SK-N-SH (cell line): Measurements from ENCODE around the gene MYO9B. TPM values are rescaled to one million over a fixed set of nuclear protein-coding genes. Genes with fewer than 3 reads are reported as not detected.

Experiments
- CTCF ChIA-PET: fragments of 300-600, 350-600 bp; formaldehyde crosslinking; extraction: SDS; loops from one replicate; lab custom pipeline; 2021; lab: Yijun Ruan, JAX
- POLR2A ChIA-PET: fragments of 350-600 bp; sonication (Branson Sonifier 250); formaldehyde crosslinking; extraction: SDS; loops from one replicate; lab custom pipeline; 2020; ENCODE audit warnings: antibody characterized with exemption, inconsistent platforms; lab: Yijun Ruan, JAX
- DNase-seq: peaks from one replicate; pipeline ENCODE4 v3.0.0; 2012
- H2AFZ ChIP-seq: fragments of 200-600 bp; sonication (generic); 2 replicates; pipeline ENCODE4 v1.8.1; 2016; ENCODE audit warnings: antibody characterized with exemption, mild to moderate bottlenecking, low read depth
- H3F3A ChIP-seq: fragments of 200-600 bp; sonication (generic); replicated peaks from 2 replicates; pipeline ENCODE3; 2016; ENCODE audit warnings: antibody characterized with exemption, mild to moderate bottlenecking; ENCODE audit not compliant: insufficient read depth
- H3K27ac ChIP-seq, 2 experiments: fragments of 200-500 bp in 1 of 2; fragments of 200-600 bp in 1 of 2; sonication (Bioruptor generic) in 1 of 2; sonication (generic), shearing (Covaris generic) in 1 of 2; 2 replicates each; pipeline versions ENCODE4 v1.5.1 to v1.6.1; 2014 to 2016; ENCODE audit warnings: low read depth in 2 of 2, inconsistent platforms in 1 of 2, low read length in 1 of 2, mild to moderate bottlenecking in 1 of 2, mixed read lengths in 1 of 2
- H3K27me3 ChIP-seq: fragments of 200-600 bp; sonication (generic), shearing (Covaris generic); 2 replicates; pipeline ENCODE4 v1.6.1; 2016; ENCODE audit warnings: mixed run types; ENCODE audit not compliant: insufficient read depth
- H3K36me3 ChIP-seq, 2 experiments: fragments of 200-500 bp in 1 of 2; fragments of 200-600 bp in 1 of 2; sonication (Bioruptor generic) in 1 of 2; sonication (generic) in 1 of 2; replicated peaks in 1 of 2; 2 replicates each; pipeline versions ENCODE3 to v1.5.1; 2014 to 2016; ENCODE audit warnings: low read length in 1 of 2, mild to moderate bottlenecking in 1 of 2; ENCODE audit not compliant: insufficient read depth in 2 of 2, control insufficient read depth in 1 of 2
- H3K4me1 ChIP-seq, 2 experiments: fragments of 200-500 bp in 1 of 2; fragments of 200-600 bp in 1 of 2; sonication (Bioruptor generic) in 1 of 2; sonication (generic), shearing (Covaris generic) in 1 of 2; 2 replicates each; pipeline versions ENCODE4 v1.5.1 to v1.6.1; 2014 to 2016; ENCODE audit warnings: low read depth in 1 of 2, low read length in 1 of 2, mixed run types in 1 of 2; ENCODE audit not compliant: insufficient read depth in 2 of 2, control insufficient read depth in 1 of 2
- H3K4me2 ChIP-seq: fragments of 200-600 bp; sonication (generic), shearing (Covaris generic); 2 replicates; pipeline ENCODE4 v1.6.1; 2017; ENCODE audit warnings: mixed run types
- H3K4me3 ChIP-seq, 2 experiments: fragments of 200-500 bp in 1 of 2; fragments of 200-600 bp in 1 of 2; sonication (Bioruptor generic) in 1 of 2; sonication (generic), shearing (Covaris generic) in 1 of 2; 2 replicates each; pipeline versions ENCODE4 v1.5.1 to v1.8.1; 2014 to 2016; ENCODE audit warnings: low read depth in 2 of 2, inconsistent platforms in 1 of 2, low read length in 1 of 2, mild to moderate bottlenecking in 1 of 2, mixed read lengths in 1 of 2, moderate library complexity in 1 of 2
- H3K79me2 ChIP-seq: fragments of 200-600 bp; sonication (generic); 2 replicates; pipeline ENCODE4 v1.8.1; 2017; ENCODE audit warnings: mild to moderate bottlenecking; ENCODE audit not compliant: insufficient read depth
- H3K9ac ChIP-seq: fragments of 200-600 bp; sonication (generic); 2 replicates; pipeline ENCODE4 v1.6.1; 2017; ENCODE audit warnings: mixed run types
- H3K9me2 ChIP-seq: fragments of 200-600 bp; sonication (generic); 2 replicates; pipeline ENCODE4 v1.6.1; 2017; ENCODE audit warnings: mixed run types
- H3K9me3 ChIP-seq: fragments of 200-600 bp; sonication (generic); 2 replicates; pipeline ENCODE4 v1.6.1; 2017; ENCODE audit warnings: mixed run types, mild to moderate bottlenecking, moderate library complexity
- H4K20me1 ChIP-seq: fragments of 200-600 bp; sonication (generic); 2 replicates; pipeline ENCODE4 v1.6.1; 2017; ENCODE audit warnings: mild to moderate bottlenecking, mixed run types; ENCODE audit not compliant: insufficient read depth
- CHD2 ChIP-seq: fragments of 150-350 bp; IDR thresholded peaks from 2 replicates; pipeline ENCODE4 v1.6.1; 2018; ENCODE audit warnings: low read length; ENCODE audit not compliant: partially characterized antibody
- ELF1 ChIP-seq: IDR thresholded peaks from 2 replicates; pipeline ENCODE4 v1.4.0; 2012
- EP300 ChIP-seq, 2 experiments: IDR thresholded peaks; 2 replicates each; pipeline versions ENCODE4 v1.4.0 to v1.6.1; 2012; ENCODE audit warnings: borderline replicate concordance in 1 of 2, low read depth in 1 of 2, low read length in 1 of 2
- EZH2phosphoT487 ChIP-seq: fragments of 200-600 bp; sonication (generic); IDR thresholded peaks from 2 replicates; pipeline ENCODE4 v1.6.1; 2017; ENCODE audit warnings: low read depth, mixed run types, mild to moderate bottlenecking, antibody characterized with exemption, moderate library complexity, borderline replicate concordance
- FOSL2 ChIP-seq: IDR thresholded peaks from 2 replicates; pipeline ENCODE4 v1.4.0; 2012; ENCODE audit warnings: low read depth, mild to moderate bottlenecking, moderate library complexity, borderline replicate concordance
- FOXJ3 ChIP-seq: sonication (generic); formaldehyde crosslinking; IDR thresholded peaks from 2 replicates; pipeline ENCODE4 v1.5.1; 2020; ENCODE audit warnings: mild to moderate bottlenecking, missing genetic modification reagents
- FOXM1 ChIP-seq: IDR thresholded peaks from 2 replicates; pipeline ENCODE4 v1.4.0; 2012; ENCODE audit warnings: low read depth, mild to moderate bottlenecking
- GATA2 ChIP-seq: sonication (generic); formaldehyde crosslinking; IDR thresholded peaks from 2 replicates; pipeline ENCODE4 v1.5.0; 2020; ENCODE audit warnings: mild to moderate bottlenecking, missing genetic modification reagents
- JUND ChIP-seq: IDR thresholded peaks from 2 replicates; pipeline ENCODE4 v1.4.0; 2012
- POLR2AphosphoS5 ChIP-seq: IDR thresholded peaks from 2 replicates; pipeline ENCODE4 v1.6.1; 2012; ENCODE audit warnings: low read depth, low read length
- RAD21 ChIP-seq: IDR thresholded peaks from 2 replicates; pipeline ENCODE4 v1.6.1; 2012; ENCODE audit warnings: mild to moderate bottlenecking, low read length
- RCOR1 ChIP-seq: fragments of 150-350 bp; IDR thresholded peaks from 2 replicates; pipeline ENCODE4 v1.6.1; 2017; ENCODE audit warnings: antibody characterized with exemption, low read length
- RFX5 ChIP-seq: IDR thresholded peaks from 2 replicates; pipeline ENCODE4 v1.6.1; 2012; ENCODE audit warnings: mild to moderate bottlenecking, improper control_type of control experiment, low read length
- RXRA ChIP-seq: IDR thresholded peaks from 2 replicates; pipeline ENCODE4 v1.4.0; 2012; ENCODE audit warnings: low read depth, mild to moderate bottlenecking, borderline replicate concordance
- SIN3A ChIP-seq: IDR thresholded peaks from 2 replicates; pipeline ENCODE4 v1.6.1; 2012; ENCODE audit warnings: low read depth, mild to moderate bottlenecking, low read length, moderate library complexity, borderline replicate concordance
- SMC3 ChIP-seq: IDR thresholded peaks from 2 replicates; pipeline ENCODE4 v1.6.1; 2012; ENCODE audit warnings: low read depth, low read length, improper control_type of control experiment
- TCF12 ChIP-seq: IDR thresholded peaks from 2 replicates; pipeline ENCODE4 v1.4.0; 2012
- TEAD4 ChIP-seq: IDR thresholded peaks from 2 replicates; pipeline ENCODE4 v1.4.0; 2012; ENCODE audit warnings: mild to moderate bottlenecking, borderline replicate concordance; ENCODE audit not compliant: insufficient read depth
- ZBTB33 ChIP-seq: IDR thresholded peaks from 2 replicates; pipeline ENCODE4 v1.4.0; 2012; ENCODE audit warnings: low read depth, borderline replicate concordance
- WGBS: methylation state at CpG from one replicate; pipeline ENCODE4 v1.1.6; 2017; ENCODE audit warnings: low lambda C conversion rate; 5-methylcytosine and 5-hydroxymethylcytosine counted together
- polyA plus RNA-seq, 3 experiments: library from polyadenylated mRNA; depleted of rRNA; stranded (reverse); fragments of >200 nt; gene quantifications; 2 replicates each; pipeline ENCODE4 v1.2.3, GENCODE V29; 2012
- TF ChIP-seq, protein P1 (sequence below): IDR thresholded peaks from 2 replicates; pipeline ENCODE4 v1.4.0; 2012; ENCODE audit warnings: low read depth, borderline replicate concordance
- TF ChIP-seq, protein P2 (sequence below): IDR thresholded peaks from 2 replicates; pipeline ENCODE4 v1.4.0; 2012; ENCODE audit warnings: low read depth
- TF ChIP-seq, protein P3 (sequence below): IDR thresholded peaks from 2 replicates; pipeline ENCODE4 v1.6.1; 2012; ENCODE audit warnings: mild to moderate bottlenecking, low read depth, low read length, moderate library complexity
- TF ChIP-seq, protein P4 (sequence below): fragments of 150-350 bp; IDR thresholded peaks from 2 replicates; pipeline ENCODE4 v1.6.1; 2016; ENCODE audit warnings: mild to moderate bottlenecking, low read depth, low read length
- TF ChIP-seq, protein P5 (sequence below): IDR thresholded peaks from 2 replicates; pipeline ENCODE4; 2012

MYO9B gene
- polyA plus RNA-seq, 1 of the 3 experiments (the other 2 are of a cell fraction) = 37.6 TPM

DNA sequence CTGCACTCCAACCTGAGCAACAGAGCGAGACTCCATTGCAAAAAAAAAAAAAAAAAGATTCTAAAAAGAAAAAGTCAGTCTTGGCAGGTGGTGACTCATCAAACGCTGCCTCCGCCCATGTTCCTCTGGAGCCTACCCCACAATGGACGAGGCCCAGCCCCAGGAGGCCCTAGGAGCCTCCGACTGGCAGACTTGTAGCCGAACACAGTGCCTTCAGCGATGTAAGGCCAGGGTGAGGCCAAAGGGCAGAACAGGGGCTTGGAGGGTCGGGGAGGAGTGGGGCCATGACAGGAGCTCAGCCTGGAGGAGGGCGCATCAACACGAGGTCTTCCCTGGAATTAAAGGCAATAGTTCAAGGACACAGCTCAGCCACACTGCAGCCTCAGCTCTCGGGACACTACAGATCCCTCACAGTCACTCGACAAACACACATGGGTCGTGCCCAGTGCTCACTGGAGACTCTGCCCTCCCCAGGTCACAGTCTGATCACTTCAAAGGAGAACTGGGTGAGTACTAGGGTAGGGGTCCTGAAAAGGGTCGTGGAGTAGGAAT is 144.7 kb downstream of the MYO9B start:
- Histone ChIP-seq H3K36me3 (peaks cover 6 to 15% of the 10 kb centered on the region in 2 experiments), H3K9me2 (no peaks in the 10 kb centered on the region), H3K4me3 (no peak overlapping the region), H3K9me3 (no peaks in the 10 kb centered on the region), H3K4me1 (peaks cover 0 to 7% of the 10 kb centered on the region in 2 experiments; a peak in 2 of 4 replicates), H2AFZ (no peak overlapping the region), H4K20me1 (no peaks in the 10 kb centered on the region), H3K27ac (no peak overlapping the region), H3K79me2 (peaks cover 10% of the 10 kb centered on the region; the same call in 1 of the 2 replicates), H3K27me3 (no peaks in the 10 kb centered on the region), H3F3A (peaks cover 9% of the 10 kb centered on the region), H3K4me2 (no peak overlapping the region), H3K9ac (no peak overlapping the region)
- TF ChIP-seq CHD2 (no peak), JUND (peak; percentile 36), POLR2AphosphoS5 (no peak), TEAD4 (no peak), FOXM1 (no peak), RXRA (no peak), GATA2 (CRISPR knock-in tag) (no peak), FOXJ3 (CRISPR knock-in tag) (no peak), RAD21 (no peak), FOSL2 (peak; percentile 77; the same call in 1 of the 2 replicates), EP300 (IDR thresholded peaks at IDR 0.05; ENCODE audit: borderline replicate concordance in 1 of 2, low read depth in 1 of 2, low read length in 1 of 2) (no peak), RFX5 (no peak), ZBTB33 (no peak), TCF12 (no peak), ELF1 (no peak), SIN3A (0 out of 2 replicates have a peak, but pooled peaks have one; percentile 18), RCOR1 (no peak), EZH2phosphoT487 (no peak), SMC3 (no peak)
- TF ChIP-seq, protein P1, sequence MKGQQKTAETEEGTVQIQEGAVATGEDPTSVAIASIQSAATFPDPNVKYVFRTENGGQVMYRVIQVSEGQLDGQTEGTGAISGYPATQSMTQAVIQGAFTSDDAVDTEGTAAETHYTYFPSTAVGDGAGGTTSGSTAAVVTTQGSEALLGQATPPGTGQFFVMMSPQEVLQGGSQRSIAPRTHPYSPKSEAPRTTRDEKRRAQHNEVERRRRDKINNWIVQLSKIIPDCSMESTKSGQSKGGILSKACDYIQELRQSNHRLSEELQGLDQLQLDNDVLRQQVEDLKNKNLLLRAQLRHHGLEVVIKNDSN = no peak
- TF ChIP-seq, protein P2, sequence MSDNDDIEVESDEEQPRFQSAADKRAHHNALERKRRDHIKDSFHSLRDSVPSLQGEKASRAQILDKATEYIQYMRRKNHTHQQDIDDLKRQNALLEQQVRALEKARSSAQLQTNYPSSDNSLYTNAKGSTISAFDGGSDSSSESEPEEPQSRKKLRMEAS = no peak
- TF ChIP-seq, protein P3, sequence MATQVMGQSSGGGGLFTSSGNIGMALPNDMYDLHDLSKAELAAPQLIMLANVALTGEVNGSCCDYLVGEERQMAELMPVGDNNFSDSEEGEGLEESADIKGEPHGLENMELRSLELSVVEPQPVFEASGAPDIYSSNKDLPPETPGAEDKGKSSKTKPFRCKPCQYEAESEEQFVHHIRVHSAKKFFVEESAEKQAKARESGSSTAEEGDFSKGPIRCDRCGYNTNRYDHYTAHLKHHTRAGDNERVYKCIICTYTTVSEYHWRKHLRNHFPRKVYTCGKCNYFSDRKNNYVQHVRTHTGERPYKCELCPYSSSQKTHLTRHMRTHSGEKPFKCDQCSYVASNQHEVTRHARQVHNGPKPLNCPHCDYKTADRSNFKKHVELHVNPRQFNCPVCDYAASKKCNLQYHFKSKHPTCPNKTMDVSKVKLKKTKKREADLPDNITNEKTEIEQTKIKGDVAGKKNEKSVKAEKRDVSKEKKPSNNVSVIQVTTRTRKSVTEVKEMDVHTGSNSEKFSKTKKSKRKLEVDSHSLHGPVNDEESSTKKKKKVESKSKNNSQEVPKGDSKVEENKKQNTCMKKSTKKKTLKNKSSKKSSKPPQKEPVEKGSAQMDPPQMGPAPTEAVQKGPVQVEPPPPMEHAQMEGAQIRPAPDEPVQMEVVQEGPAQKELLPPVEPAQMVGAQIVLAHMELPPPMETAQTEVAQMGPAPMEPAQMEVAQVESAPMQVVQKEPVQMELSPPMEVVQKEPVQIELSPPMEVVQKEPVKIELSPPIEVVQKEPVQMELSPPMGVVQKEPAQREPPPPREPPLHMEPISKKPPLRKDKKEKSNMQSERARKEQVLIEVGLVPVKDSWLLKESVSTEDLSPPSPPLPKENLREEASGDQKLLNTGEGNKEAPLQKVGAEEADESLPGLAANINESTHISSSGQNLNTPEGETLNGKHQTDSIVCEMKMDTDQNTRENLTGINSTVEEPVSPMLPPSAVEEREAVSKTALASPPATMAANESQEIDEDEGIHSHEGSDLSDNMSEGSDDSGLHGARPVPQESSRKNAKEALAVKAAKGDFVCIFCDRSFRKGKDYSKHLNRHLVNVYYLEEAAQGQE = no peak
- TF ChIP-seq, protein P4, sequence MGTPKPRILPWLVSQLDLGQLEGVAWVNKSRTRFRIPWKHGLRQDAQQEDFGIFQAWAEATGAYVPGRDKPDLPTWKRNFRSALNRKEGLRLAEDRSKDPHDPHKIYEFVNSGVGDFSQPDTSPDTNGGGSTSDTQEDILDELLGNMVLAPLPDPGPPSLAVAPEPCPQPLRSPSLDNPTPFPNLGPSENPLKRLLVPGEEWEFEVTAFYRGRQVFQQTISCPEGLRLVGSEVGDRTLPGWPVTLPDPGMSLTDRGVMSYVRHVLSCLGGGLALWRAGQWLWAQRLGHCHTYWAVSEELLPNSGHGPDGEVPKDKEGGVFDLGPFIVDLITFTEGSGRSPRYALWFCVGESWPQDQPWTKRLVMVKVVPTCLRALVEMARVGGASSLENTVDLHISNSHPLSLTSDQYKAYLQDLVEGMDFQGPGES = no peak
- TF ChIP-seq, protein P5, sequence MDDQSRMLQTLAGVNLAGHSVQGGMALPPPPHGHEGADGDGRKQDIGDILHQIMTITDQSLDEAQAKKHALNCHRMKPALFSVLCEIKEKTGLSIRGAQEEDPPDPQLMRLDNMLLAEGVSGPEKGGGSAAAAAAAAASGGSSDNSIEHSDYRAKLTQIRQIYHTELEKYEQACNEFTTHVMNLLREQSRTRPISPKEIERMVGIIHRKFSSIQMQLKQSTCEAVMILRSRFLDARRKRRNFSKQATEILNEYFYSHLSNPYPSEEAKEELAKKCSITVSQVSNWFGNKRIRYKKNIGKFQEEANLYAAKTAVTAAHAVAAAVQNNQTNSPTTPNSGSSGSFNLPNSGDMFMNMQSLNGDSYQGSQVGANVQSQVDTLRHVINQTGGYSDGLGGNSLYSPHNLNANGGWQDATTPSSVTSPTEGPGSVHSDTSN = no peak
- WGBS = 68% methylated on average over 11 of the region's 14 CpGs
- POLR2A ChIA-PET = no interaction called here
- CTCF ChIA-PET = interaction anchor here (0.6 to 0.9 kb wide), 2 partner anchors 15 to 42 kb away, joined by 3 read pairs; no protein-coding TSS in a partner anchor
- DNase-seq = no peak
